H1 (cell line): Measurements from ENCODE around the gene CHAC1. TPM values are rescaled to one million over a fixed set of nuclear protein-coding genes. Genes with fewer than 3 reads are reported as not detected.

Experiments used
- BRCA1 ChIP-seq: IDR thresholded peaks from 2 replicates; pipeline ENCODE4 v1.6.1; 2012; ENCODE audit warnings: low read depth, low read length, improper control_type of control experiment
- CBX8 ChIP-seq: fragments of 300-800, 300-1000 bp; sonication (generic); IDR thresholded peaks from 2 replicates; pipeline ENCODE4 v1.7.1; 2016; ENCODE audit warnings: low read depth, low read length, borderline replicate concordance
- CEBPB ChIP-seq: IDR thresholded peaks from 2 replicates; pipeline ENCODE4 v1.6.1; 2012; ENCODE audit warnings: low read depth, low read length
- CTCF ChIP-seq, 3 experiments: IDR thresholded peaks; 1 replicate in 2 of 3; 2 replicates in 1 of 3; pipeline versions ENCODE4 v1.5.1 to v1.6.1; 2011; ENCODE audit warnings: low read length in 3 of 3, mild to moderate bottlenecking in 3 of 3, inconsistent platforms in 2 of 3, low read depth in 1 of 3, moderate library complexity in 1 of 3; ENCODE audit not compliant: insufficient read depth in 1 of 3; ENCODE audit errors: control extremely low read depth in 1 of 3
- EZH2 ChIP-seq: fragments of 200-600 bp; sonication (generic); IDR thresholded peaks from 2 replicates; pipeline ENCODE4 v1.7.1; 2012; ENCODE audit warnings: low read depth, mild to moderate bottlenecking, moderate library complexity, low read length, inconsistent platforms; ENCODE audit not compliant: severe bottlenecking
- GABPA ChIP-seq: IDR thresholded peaks from 2 replicates; pipeline ENCODE4 v1.6.1; 2011; ENCODE audit warnings: mild to moderate bottlenecking, low read length, moderate library complexity, borderline replicate concordance; ENCODE audit not compliant: insufficient read depth
- HDAC6 ChIP-seq: IDR thresholded peaks from one replicate; pipeline ENCODE4 v1.7.1; 2012; ENCODE audit warnings: low read depth, mild to moderate bottlenecking, inconsistent platforms, low read length, moderate library complexity
- MAX ChIP-seq: IDR thresholded peaks from 2 replicates; pipeline ENCODE4 v1.6.1; 2012; ENCODE audit warnings: inconsistent platforms
- NANOG ChIP-seq: IDR thresholded peaks from 2 replicates; pipeline ENCODE4 v1.6.1; 2011; ENCODE audit warnings: low read length, low read depth, mild to moderate bottlenecking, inconsistent platforms; ENCODE audit not compliant: insufficient read depth, poor library complexity, severe bottlenecking
- RFX5 ChIP-seq: IDR thresholded peaks from 2 replicates; pipeline ENCODE4 v1.6.1; 2011; ENCODE audit warnings: low read depth, low read length, improper control_type of control experiment, borderline replicate concordance
- TAF1 ChIP-seq: IDR thresholded peaks from 2 replicates; pipeline ENCODE4 v1.6.1; 2011; ENCODE audit warnings: mild to moderate bottlenecking, low read depth, low read length
- TBP ChIP-seq: IDR thresholded peaks from 2 replicates; pipeline ENCODE4 v1.6.1; 2011; ENCODE audit warnings: low read depth, low read length, improper control_type of control experiment
- YY1 ChIP-seq: IDR thresholded peaks from 2 replicates; pipeline ENCODE4 v1.6.1; 2011; ENCODE audit warnings: low read depth, mild to moderate bottlenecking, low read length
- polyA plus RNA-seq, 7 experiments: library from polyadenylated mRNA; depleted of rRNA in 3 of 7; stranded (reverse) in 5 of 7; unstranded in 2 of 7; fragments of >200 nt in 5 of 7; fragments of 200-250 nt in 2 of 7; gene quantifications; 1 replicate in 5 of 7; 2 replicates in 1 of 7; 4 replicates in 1 of 7; pipeline versions ENCODE4 v1.2.1 to v1.2.3, GENCODE V29; 2011 to 2013; ENCODE audit warnings: missing spikeins in 2 of 7, mixed read lengths in 2 of 7
- total RNA-seq: library from RNA; stranded (reverse); fragmentation: NEBNext Ultra II Directional; extraction: Animal tissue kit (Norgen Biotek cat#: 25700); gene quantifications from 2 replicates; pipeline ENCODE4 v1.2.1, GENCODE V29; 2021

Gene CHAC1
- total and polyA plus RNA-seq, 2 of the 8 experiments (the other 6 are each of a cell fraction or from before 2014, with no cell fraction given), result 34.3 to 159 TPM

GRCh38 chr15:40925863-40926658, 27.2 kb upstream of the CHAC1 start (continued):
- TF ChIP-seq NANOG, result peak; percentile 9
- no peak for TF ChIP-seq GABPA
- TF ChIP-seq CEBPB, result no peak
- TF ChIP-seq YY1, result no peak
- TF ChIP-seq CTCF (IDR thresholded peaks at IDR 0.05; ENCODE audit: control extremely low read depth in 1 of 3, insufficient read depth in 1 of 3, low read depth in 1 of 3, low read length in 3 of 3), result peak in 1 of 3 experiments; percentile 9; a peak in 1 of 4 replicates
- TF ChIP-seq TAF1, result no peak
- TF ChIP-seq HDAC6, result no peak
- TF ChIP-seq MAX, result peak; percentile 97
- no peak for TF ChIP-seq RFX5
- peak; percentile 80 for TF ChIP-seq EZH2
- TF ChIP-seq BRCA1, result no peak
- no peak for TF ChIP-seq CBX8
- TF ChIP-seq TBP, result no peak
